Left lung (tissue), 10 donors: ENCODE data around the gene VPS16. TPM values are rescaled to one million over a fixed set of nuclear protein-coding genes. Genes with fewer than 3 reads are reported as not detected.
"Not testable (repeated sequence)": the region's sequence is repeated elsewhere in the genome, so short reads cannot be mapped to it uniquely, and the experiment has no call there.

ENCODE experiments used
- ATAC-seq: fragments of 200-7000 bp; cut with Tn5 transposase; one replicate; pipeline ENCODE4 v1.9.1; 2020; ENCODE audit warnings: moderate library complexity
- DNase-seq, 4 donors: peaks; one replicate each; pipeline ENCODE4 v3.0.0-alpha.2; 2013 to 2020
- H3K27ac ChIP-seq, 2 donors: fragments of 200-600 bp; sonication (generic) in 1 of 2; one replicate each; pipeline versions ENCODE4 v1.5.0 to v1.8.0; 2020 to 2021
- H3K27me3 ChIP-seq, 2 donors: fragments of 200-600 bp; sonication (generic) in 1 of 2; one replicate each; pipeline versions ENCODE4 v1.5.0 to v1.8.0; 2020 to 2021
- H3K36me3 ChIP-seq, 2 donors: fragments of 200-600 bp; sonication (generic) in 1 of 2; one replicate each; pipeline versions ENCODE4 v1.5.0 to v1.8.0; 2020 to 2021
- H3K4me1 ChIP-seq, 2 donors: fragments of 200-600 bp; one replicate each; pipeline ENCODE4 v1.8.0; 2021
- H3K4me3 ChIP-seq, 2 donors: fragments of 200-600 bp; sonication (generic) in 1 of 2; one replicate each; pipeline versions ENCODE4 v1.5.0 to v1.8.0; 2020 to 2021; ENCODE audit warnings: mild to moderate bottlenecking in 1 of 2
- H3K9me3 ChIP-seq, 2 donors: fragments of 200-600 bp; sonication (generic) in 1 of 2; one replicate each; pipeline versions ENCODE4 v1.5.0 to v1.8.0; 2020 to 2021
- intact Hi-C, 2 donors: fragments of 100-400 bp; cut with DNase I; formaldehyde crosslinking; loops; one replicate each; pipeline versions ENCODE4 v1.11.2 to v1.14.2; 2022
- polyA plus RNA-seq, 6 donors: library from polyadenylated mRNA; unstranded; fragments of 120-200 nt; gene quantifications; one replicate each; pipeline ENCODE4 v1.2.1, GENCODE V29; 2013; ENCODE audit not compliant: insufficient read length in 6 of 6
- total RNA-seq, 2 donors: library from RNA; stranded (reverse); fragmentation: NEBNext Ultra II Directional; extraction: Animal tissue kit (Norgen Biotek cat#: 25700); gene quantifications; one replicate each; pipeline ENCODE4 v1.2.1, GENCODE V29; 2021
- TF ChIP-seq, protein P1 (sequence below), 2 donors: fragments of 200-600 bp; sonication (generic) in 1 of 2; IDR thresholded peaks; one replicate each; pipeline versions ENCODE4 v1.5.0 to v1.8.0; 2021; ENCODE audit warnings: antibody characterized with exemption in 2 of 2
- donor health status: DM: no; HTN: yes; CAD: no.
- donor health status: DM: no; HTN: no; CAD: no.

VPS16 gene
- total and polyA plus RNA-seq, 8 donors = 31.9 to 42.7 (median 36.3) TPM

- no peaks in the 10 kb centered on the region for H3K4me1 ChIP-seq
- no peak overlapping the region for H3K4me3 ChIP-seq
- ATAC-seq (no peak), DNase-seq (no peak)
- H3K9me3 ChIP-seq = peaks cover 0 to 3% of the 10 kb centered on the region in 2 donors
- H3K27ac ChIP-seq = no peak overlapping the region
- TF ChIP-seq, protein P1, sequence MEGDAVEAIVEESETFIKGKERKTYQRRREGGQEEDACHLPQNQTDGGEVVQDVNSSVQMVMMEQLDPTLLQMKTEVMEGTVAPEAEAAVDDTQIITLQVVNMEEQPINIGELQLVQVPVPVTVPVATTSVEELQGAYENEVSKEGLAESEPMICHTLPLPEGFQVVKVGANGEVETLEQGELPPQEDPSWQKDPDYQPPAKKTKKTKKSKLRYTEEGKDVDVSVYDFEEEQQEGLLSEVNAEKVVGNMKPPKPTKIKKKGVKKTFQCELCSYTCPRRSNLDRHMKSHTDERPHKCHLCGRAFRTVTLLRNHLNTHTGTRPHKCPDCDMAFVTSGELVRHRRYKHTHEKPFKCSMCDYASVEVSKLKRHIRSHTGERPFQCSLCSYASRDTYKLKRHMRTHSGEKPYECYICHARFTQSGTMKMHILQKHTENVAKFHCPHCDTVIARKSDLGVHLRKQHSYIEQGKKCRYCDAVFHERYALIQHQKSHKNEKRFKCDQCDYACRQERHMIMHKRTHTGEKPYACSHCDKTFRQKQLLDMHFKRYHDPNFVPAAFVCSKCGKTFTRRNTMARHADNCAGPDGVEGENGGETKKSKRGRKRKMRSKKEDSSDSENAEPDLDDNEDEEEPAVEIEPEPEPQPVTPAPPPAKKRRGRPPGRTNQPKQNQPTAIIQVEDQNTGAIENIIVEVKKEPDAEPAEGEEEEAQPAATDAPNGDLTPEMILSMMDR (IDR thresholded peaks at IDR 0.05) = no peak
- intact Hi-C loops = no loop called here
- H3K27me3 ChIP-seq = peaks cover 40 to 99% of the 10 kb centered on the region in 2 donors
- H3K36me3 ChIP-seq = no peaks in the 10 kb centered on the region
These were observed 33.5 kb upstream of the VPS16 start for GRCh38 chr20:2807019-2807418.

- intact Hi-C loops, H3K9me3 ChIP-seq, ATAC-seq, H3K4me1 ChIP-seq, DNase-seq, H3K27ac ChIP-seq, H3K4me3 ChIP-seq, H3K36me3 ChIP-seq: not testable (repeated sequence)
- H3K27me3 ChIP-seq = peaks cover 36 to 93% of the 10 kb centered on the region in 2 donors
These were observed 32.6 kb upstream of the VPS16 start for GRCh38 chr20:2807929-2808328.

DNA sequence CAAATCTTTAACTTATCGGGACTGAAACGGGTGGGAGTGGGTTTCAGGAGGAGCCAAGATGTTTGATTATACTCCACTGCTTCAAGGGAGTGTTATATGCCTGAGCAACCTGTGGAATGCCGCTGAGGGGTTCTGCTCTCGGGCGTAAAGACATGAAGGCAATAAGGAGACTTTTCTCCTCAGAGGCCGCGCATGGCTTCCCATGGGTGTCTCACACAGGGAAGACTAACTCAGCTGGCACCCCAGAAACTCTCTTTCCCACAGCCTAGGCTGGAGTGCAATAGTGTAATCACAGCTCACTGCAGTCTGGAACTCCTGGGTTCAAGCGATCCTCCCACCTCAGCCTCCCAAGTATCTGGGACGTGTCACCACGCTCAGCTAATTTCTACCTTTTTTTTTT, 30.9 kb upstream of the VPS16 start:
- TF ChIP-seq, protein P1 (IDR thresholded peaks at IDR 0.05) = no peak
- ATAC-seq (no peak), DNase-seq (no peak)

GRCh38 chr20:2812189-2812588, 28.4 kb upstream of the VPS16 start:
- Histone ChIP-seq H3K36me3 (no peaks in the 10 kb centered on the region), H3K27me3 (peaks cover 0 to 50% of the 10 kb centered on the region in 2 donors), H3K4me3 (no peak overlapping the region), H3K4me1 (no peaks in the 10 kb centered on the region), H3K9me3 (peaks cover 0 to 6% of the 10 kb centered on the region in 2 donors), H3K27ac (no peak overlapping the region)
- intact Hi-C loops = no loop called here
- DNase-seq (no peak), ATAC-seq (no peak)
- TF ChIP-seq, protein P1 (IDR thresholded peaks at IDR 0.05) = no peak

More for the DNA sequence above, 30.9 kb upstream of the VPS16 start:
- intact Hi-C loops = no loop called here
- no peaks in the 10 kb centered on the region for H3K4me1 ChIP-seq
- H3K36me3 ChIP-seq = no peaks in the 10 kb centered on the region
- H3K4me3 ChIP-seq = no peak overlapping the region
- H3K27ac ChIP-seq = no peak overlapping the region
- H3K9me3 ChIP-seq = peaks cover 0 to 6% of the 10 kb centered on the region in 2 donors
- peaks cover 24 to 75% of the 10 kb centered on the region in 2 donors for H3K27me3 ChIP-seq

DNA sequence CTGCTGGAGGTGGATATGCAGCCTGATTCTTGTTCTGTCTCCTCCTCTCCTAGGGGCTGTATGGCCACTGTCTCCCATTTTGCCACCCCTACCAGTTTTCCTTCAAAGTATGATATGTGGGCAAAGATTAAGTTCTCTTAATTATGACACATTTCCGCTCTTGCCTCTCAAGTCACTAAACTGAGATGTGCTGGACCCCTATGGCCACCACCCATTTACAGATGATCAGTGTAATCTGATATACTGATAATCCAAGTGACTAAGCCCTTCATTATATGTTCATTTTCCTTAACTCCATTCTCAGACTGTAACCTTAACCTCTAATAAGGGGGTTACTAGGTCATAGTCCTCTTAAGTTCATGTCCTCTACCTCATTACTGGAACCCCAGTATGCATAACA, 26.5 kb upstream of the VPS16 start:
- Histone ChIP-seq H3K9me3 (peaks cover 0 to 6% of the 10 kb centered on the region in 2 donors), H3K36me3 (no peaks in the 10 kb centered on the region), H3K27me3 (peaks cover 0 to 36% of the 10 kb centered on the region in 2 donors), H3K4me3 (no peak overlapping the region), H3K27ac (no peak overlapping the region), H3K4me1 (no peaks in the 10 kb centered on the region)
- ATAC-seq (no peak), DNase-seq (no peak)
- TF ChIP-seq, protein P1 (IDR thresholded peaks at IDR 0.05) = no peak
- intact Hi-C loops = no loop called here

DNA sequence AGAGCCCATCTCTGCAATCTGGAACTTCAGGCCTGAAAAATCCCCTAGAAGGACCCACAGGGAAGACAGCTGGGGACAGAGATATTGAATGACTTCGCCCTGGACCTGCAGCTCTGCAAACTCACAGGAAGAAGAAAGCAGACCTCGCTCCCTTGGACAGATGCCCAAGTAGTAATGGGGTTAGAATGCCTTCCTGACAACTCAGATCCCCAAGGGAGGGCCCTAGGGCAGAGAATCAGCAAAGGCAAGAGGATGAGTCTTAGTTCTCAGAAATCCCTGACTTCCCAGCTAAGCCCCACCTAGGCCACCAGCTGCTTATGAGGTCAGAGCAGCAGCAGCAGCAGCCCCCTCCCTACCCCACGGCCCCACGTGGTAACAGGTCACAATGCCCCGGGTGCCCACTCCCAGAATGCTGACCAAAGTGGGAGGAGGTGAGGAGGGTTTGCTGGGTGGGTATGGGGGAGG, 25.9 kb upstream of the VPS16 start, which contains the start of gene C20orf141:
Gene C20orf141, plus strand, starts transcription at position 401 of the 465 bp plus-strand sequence. CDS start 198 bp downstream, outside the sequence.
- TF ChIP-seq, protein P1 (IDR thresholded peaks at IDR 0.05) = no peak
- intact Hi-C loops = no loop called here
- DNase-seq = no peak
- no peak within 1 kb of the TSS for H3K27ac ChIP-seq
- peaks cover 0 to 36% of the 10 kb centered on the region in 2 donors for H3K27me3 ChIP-seq
- no peak within 1 kb of the TSS for H3K4me3 ChIP-seq
- no peaks in the 10 kb centered on the region for H3K4me1 ChIP-seq
- peaks cover 0 to 6% of the 10 kb centered on the region in 2 donors for H3K9me3 ChIP-seq
- peak; percentile 52 for ATAC-seq
- no peaks in the 10 kb centered on the region for H3K36me3 ChIP-seq
